Gastrocnemius medialis (tissue), 4 donors: ENCODE data around the gene NRG3.

Experiments used
- CTCF ChIP-seq, 5 experiments: fragments of 450-650 bp in 3 of 5; fragments of 200-600 bp in 2 of 5; sonication (generic) in 2 of 5; IDR thresholded peaks in 4 of 5; conservative IDR thresholded peaks in 1 of 5; 1 replicate in 4 of 5; 2 replicates in 1 of 5; pipeline ENCODE4 v1.5.1; 2016 to 2019; ENCODE audit warnings: antibody characterized with exemption in 5 of 5, mild to moderate bottlenecking in 3 of 5, moderate library complexity in 3 of 5
- POLR2A ChIP-seq, 2 donors: fragments of 450-650 bp; IDR thresholded peaks; one replicate each; pipeline ENCODE4 v1.6.1; 2017; ENCODE audit warnings: antibody characterized with exemption in 2 of 2, mild to moderate bottlenecking in 2 of 2, moderate library complexity in 2 of 2

- no peak for TF ChIP-seq CTCF (IDR thresholded peaks at IDR 0.05 in 4 of 5, conservative IDR thresholded peaks at IDR 0.05 in 1 of 5)
- no peak for TF ChIP-seq POLR2A (IDR thresholded peaks at IDR 0.05)
These were observed 103.2 kb downstream of the NRG3 start for GRCh38 chr10:81978238-81978637.
